Epithelial cell of umbilical artery (primary cell): ENCODE data around the gene PLEKHA7. TPM values are rescaled to one million over a fixed set of nuclear protein-coding genes. Genes with fewer than 3 reads are reported as not detected.

Experiments
- total RNA-seq: library from RNA; depleted of rRNA; stranded (reverse); fragments of >200 nt; gene quantifications from 2 replicates; pipeline ENCODE4 v1.2.3, GENCODE V29; 2014

Gene PLEKHA7
- under 0.01 and 0.46 TPM in 2 replicates for total RNA-seq

GRCh38 chr11:17014321-17014832 is at the start of gene PLEKHA7:
Gene PLEKHA7, minus strand, starts transcription at chr11:17014414. Its CDS starts 13 bp downstream, at chr11:17014401.

GRCh38 chr11:16738193-16738946 is 275.8 kb downstream of the PLEKHA7 start, which contains the start of gene C11orf58:
Gene C11orf58, plus strand, starts transcription at chr11:16738647. Its CDS starts 132 bp downstream, at chr11:16738779.

Other genes starting within 250 kb of the PLEKHA7 start
- 728 and 1,469 TPM in 2 replicates for gene RPS13, start 63.3 kb upstream of the PLEKHA7 start, total RNA-seq
- gene PIK3C2A, start 193.6 kb upstream of the PLEKHA7 start, total RNA-seq = 88.7 and 180 TPM in 2 replicates